GM12873 (cell line): ENCODE measurements around the gene FSTL4.

Experiments used
- TF ChIP-seq, protein P1 (sequence below): IDR thresholded peaks from 2 replicates; pipeline ENCODE4 v1.5.1; 2012; ENCODE audit warnings: low read depth, mild to moderate bottlenecking, moderate library complexity, low read length, control low read depth; ENCODE audit not compliant: insufficient read depth; ENCODE audit errors: missing control alignments

FSTL4 gene

DNA sequence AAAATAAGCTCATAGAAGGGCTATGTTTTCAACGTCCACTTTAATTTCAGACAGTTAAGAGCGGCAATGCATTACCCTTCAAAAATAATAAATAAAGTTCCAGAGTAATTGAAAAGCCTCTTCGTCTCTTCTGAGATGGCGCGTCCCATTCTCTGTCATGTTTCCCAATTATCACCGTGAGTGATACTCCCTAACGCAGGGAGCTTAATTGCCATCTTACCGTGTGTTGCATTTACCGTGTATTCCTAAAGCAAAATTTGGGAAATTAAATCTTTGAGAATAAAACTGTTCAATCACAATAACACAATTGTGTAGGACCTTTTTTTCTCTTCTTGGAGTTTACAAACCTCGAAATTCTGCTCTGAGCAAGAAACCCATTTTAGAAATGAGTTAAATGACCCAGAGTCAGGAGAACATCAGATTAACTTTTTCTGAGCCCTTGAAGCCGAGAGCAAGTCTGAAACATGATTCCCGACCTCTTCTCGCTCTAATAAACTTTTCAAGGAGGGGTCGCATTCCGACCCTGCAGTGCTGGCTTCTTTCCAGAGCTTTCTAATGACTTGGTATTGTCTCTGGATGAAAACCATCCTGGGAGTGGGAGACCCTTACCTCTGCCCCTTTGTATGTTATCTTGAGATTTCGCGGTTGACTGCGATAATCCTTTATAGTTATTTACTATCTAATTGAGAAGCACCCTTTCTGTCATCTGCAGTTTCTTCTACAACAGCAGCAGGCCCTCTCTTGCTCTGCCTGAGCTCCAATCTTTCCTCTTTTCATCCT is 251.5 kb downstream of the FSTL4 start:
- TF ChIP-seq, protein P1, sequence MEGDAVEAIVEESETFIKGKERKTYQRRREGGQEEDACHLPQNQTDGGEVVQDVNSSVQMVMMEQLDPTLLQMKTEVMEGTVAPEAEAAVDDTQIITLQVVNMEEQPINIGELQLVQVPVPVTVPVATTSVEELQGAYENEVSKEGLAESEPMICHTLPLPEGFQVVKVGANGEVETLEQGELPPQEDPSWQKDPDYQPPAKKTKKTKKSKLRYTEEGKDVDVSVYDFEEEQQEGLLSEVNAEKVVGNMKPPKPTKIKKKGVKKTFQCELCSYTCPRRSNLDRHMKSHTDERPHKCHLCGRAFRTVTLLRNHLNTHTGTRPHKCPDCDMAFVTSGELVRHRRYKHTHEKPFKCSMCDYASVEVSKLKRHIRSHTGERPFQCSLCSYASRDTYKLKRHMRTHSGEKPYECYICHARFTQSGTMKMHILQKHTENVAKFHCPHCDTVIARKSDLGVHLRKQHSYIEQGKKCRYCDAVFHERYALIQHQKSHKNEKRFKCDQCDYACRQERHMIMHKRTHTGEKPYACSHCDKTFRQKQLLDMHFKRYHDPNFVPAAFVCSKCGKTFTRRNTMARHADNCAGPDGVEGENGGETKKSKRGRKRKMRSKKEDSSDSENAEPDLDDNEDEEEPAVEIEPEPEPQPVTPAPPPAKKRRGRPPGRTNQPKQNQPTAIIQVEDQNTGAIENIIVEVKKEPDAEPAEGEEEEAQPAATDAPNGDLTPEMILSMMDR, result no peak

DNA sequence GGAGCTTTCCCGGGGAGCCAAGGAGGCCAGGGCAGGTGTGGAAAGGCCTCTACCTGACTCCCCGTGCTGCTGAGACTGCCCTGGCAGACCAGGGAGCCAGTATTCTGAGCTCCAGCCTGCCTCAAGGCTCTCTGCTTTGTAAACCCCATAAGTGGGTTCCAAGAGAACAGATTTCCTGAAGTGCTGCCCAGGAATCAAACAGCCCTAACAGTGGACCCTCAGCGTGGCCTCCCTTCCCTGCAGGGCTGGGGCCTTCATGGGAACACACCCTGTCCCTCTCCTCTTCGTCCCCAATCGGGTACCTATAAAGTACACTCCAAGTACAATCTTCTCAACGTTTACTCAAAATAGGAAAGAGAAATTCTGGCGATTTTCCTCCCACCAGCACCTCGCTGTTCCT is 252.5 kb downstream of the FSTL4 start:
- TF ChIP-seq, protein P1, result no peak

GRCh38 chr5:133358271-133358670 is 254.1 kb downstream of the FSTL4 start:
- TF ChIP-seq, protein P1, result no peak

GRCh38 chr5:133357758-133358157 is 254.6 kb downstream of the FSTL4 start:
- TF ChIP-seq, protein P1, result no peak

- TF ChIP-seq, protein P1, result no peak
Observed at GRCh38 chr5:133356984-133357421, 255.3 kb downstream of the FSTL4 start.

GRCh38 chr5:133356396-133356983 is 255.9 kb downstream of the FSTL4 start:
- TF ChIP-seq, protein P1, result no peak

DNA sequence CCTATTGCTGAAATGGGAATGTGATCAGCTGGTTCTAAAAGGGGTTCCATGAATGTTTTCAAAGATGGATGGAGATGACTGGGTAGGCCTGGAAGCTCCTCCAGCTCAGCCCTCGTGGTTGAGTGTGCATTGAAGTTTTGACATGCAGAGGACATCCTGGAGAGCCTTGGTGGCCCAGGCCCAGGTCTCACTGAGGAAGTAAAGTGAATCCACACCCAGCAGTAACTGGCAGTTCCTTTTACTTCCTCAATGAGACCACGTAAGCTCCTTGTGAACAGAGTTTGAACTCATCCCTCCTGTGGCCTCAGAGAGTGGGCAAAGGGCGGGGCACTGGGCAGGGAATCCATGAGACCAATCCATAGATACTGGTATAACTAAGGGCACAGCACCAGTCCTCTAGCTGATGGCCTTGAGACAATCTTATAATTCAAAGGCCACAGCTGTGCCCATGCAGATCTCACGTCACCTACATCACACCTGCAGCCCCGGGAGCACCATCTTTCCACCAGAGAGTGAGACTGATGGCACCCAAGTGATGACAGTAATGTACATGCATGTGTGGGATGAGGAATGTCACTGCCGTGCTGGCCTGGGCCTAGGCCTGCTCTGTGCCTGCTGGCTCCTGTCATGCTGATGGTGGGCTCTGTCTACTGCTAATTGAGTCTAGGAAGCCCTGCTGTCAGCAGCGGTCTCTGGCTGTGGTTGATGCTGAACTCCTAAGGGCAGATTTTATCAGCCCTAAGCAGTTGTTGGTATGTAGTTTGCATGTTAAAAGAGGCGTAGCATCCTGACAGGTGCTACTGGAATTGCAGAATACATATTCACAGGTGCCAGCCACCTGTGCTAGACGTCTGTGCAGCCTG is 257.8 kb downstream of the FSTL4 start:
- TF ChIP-seq, protein P1, result no peak
